Activated CD4-positive, alpha-beta T cell treated with anti-CD3 and anti-CD28 coated beads, Interleukin-2, amount 50 U/mL, for 4 hours (primary cell): ENCODE data around the gene ESRRA.
A peak's percentile ranks its signal among the peaks of the same experiment; 100 is the strongest.

Source experiments
- DNase-seq, 2 experiments: peaks; one replicate each; pipeline ENCODE4 v3.0.0-alpha.2; 2020

ESRRA gene

DNA sequence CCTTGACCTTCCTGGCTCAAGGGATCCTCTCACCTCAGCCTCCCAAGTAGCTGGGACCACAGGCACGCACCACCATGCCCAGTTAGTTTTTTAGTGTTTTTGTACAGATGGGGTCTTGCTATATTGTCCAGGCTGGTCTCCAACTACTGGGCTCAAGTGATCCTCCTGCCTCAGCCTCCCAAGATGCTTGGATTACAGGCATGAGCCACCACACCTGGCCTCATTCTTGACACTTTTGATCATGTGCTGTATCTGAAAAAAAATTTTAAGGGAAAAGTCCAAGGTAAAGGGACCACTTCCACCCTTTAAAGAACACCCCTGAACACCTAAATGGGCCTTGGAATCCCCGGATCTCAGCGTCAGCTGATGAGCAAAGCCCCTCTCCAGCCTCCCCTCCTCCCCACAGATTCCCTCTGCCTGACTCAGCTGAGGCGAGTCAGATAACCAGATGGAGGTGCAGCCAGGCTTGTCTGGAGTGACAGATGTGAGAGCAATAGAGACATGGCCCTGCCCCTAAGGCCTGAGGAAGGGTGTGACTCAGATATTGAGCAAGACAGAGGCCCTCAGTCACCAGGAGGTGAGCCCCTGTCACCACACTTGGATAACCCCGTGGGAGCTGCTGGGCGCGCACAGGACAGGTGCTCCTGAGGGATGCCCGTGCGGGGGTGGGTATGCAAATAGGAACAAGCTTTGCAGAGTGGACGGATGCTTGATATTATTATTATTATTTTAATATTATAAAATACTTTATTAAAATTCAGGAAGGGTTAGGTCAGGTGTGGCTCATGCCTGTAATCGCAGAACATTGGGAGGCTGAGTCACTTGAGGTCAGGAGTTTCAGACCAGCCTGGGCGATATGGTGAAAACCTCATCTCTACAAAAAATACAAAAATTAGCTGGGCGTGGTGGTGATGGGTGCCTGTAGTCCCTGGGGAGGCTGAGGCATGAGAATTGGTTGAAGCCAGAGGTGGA lies 29.7 kb downstream of the ESRRA start:
- no peak for DNase-seq

DNA sequence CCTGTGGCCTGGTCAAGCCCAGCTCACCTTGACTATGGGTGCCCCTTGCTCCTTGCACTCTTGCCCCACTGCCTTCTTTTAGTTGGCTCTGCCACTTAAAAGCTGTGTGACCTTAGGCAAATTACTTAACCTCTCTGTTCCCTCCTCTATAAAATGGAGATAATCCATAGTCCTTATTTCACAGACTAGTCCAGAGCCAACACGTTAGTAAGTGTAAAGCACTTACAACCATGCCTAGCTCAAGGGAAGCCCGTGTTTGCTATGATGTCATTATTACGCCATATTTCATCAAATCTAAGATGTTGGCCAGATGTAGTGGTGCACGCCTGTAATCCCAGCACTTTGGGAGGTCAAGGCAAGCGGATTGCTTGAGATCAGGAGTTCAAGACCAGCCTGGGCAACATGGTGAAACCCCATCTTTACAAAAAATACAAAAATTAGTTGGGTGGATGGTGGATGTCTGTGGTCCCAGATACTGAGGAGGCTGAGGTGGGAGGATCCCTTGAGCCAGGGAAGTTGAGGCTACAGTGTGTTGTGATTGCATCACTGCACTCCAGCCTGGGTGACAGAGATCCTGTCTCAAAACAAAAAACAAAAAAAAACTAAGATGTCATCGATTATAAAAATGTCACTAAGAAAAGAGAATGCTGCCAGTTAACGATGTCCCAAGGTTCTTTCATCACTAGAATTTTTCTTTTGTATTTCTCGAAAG lies 32.4 kb downstream of the ESRRA start:
- no peak for DNase-seq

DNA sequence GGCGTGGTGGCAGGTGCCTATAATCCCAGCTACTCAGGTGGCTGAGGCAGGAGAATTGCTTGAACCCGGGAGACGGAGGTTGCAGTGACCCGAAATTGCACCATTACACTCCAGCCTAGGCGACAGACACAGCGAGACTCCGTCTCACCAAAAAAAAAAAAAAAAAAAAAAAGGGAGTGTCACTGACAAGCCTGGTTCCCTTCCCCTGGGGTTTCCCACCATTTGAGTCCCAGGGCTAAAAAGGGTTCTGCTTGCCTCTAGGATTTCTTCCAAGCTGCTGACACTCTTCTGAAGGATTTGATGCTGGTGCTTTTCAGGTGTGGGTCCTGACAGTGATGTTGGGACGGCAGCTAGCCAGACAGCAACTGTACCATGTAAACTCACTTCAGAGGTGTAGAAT lies 33.4 kb downstream of the ESRRA start:
- no peak for DNase-seq

DNA sequence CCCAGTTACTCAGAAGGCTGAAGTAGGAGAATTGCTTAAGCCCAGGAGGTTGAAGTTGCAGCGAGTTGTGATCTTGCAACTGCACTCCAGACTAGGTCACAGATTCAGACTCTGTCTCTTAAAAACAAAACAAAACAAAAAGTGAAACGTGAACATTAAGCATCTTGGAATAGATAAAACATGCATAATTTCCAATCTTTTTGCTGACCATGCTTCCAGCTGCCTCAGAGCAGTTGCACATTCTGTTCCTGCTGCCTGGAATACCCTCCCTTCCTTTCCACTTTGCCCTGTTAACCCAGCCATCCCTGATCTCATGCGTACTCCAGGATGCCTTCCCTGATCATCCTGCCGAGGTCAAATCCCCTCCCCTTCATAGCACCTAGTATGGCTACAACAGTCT lies 34.0 kb downstream of the ESRRA start:
- no peak for DNase-seq

DNA sequence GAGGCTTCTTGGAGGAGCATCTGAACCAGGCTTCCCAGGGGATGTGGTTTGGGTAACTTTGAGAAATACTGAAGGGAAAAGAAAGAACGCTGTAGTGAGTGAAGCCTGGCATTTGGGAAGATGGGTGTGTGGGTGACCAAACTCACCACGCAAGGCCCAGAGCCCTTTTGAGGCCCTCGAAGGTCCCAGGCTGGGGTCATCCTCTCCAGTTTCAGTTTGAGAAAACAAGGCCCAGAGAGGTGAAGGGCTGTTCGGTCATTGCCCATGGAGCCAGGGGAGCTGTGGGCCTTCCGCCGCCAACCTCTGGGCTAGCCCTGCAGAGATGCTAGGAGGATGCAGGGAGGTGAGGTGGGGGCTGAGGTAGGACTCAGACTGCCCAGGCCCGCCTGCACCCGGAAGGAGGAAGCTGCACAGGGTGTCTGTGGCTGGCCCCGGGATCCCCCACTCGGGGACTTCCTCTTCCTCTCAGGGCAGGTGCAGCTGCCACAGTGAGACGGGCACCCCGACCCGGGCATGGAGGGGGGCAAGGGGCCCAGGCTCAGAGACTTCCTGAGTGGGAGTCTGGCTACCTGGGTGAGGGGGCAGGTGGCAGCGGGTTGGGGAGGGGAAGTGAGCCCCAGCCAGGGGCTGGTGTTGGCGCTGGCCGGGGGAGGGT lies 34.6 kb downstream of the ESRRA start, which contains the start of gene CCDC88B:
CCDC88B (plus strand) TSS at position 451 of the 655 bp plus-strand sequence; CDS start at position 514, 63 bp downstream.
- DNase-seq: peak; percentile 75 to 77

DNA sequence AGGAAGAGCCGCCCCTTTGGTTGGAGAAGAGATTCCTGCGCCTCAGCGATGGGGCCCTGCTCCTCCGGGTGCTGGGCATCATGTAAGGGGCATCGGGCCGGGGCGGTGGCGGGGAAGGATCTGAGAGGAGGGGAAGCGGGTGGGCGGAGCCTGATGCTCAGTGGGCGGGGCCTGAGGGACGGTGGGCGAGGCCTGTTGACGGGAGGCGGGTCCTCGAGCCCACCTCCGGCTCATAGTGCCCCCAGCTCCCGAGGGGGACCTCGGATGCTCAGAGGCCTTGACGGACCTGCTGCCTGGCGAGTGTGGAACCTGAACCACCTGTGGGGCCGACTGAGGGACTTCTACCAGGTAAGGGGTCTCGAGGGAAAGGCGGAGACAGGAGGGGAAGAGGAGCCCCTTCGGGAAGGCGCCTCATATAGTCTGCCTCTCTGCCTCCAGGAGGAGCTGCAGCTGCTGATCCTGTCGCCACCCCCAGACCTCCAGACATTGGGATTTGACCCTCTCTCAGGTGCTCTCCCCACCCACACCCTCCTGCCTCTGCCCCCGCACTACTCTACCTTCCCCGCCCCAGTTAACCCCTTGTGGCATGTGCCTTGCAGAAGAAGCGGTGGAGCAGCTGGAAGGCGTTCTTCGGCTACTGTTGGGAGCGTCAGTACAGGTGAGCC lies 35.5 kb downstream of the ESRRA start:
- DNase-seq: peak; percentile 68 to 69

DNA sequence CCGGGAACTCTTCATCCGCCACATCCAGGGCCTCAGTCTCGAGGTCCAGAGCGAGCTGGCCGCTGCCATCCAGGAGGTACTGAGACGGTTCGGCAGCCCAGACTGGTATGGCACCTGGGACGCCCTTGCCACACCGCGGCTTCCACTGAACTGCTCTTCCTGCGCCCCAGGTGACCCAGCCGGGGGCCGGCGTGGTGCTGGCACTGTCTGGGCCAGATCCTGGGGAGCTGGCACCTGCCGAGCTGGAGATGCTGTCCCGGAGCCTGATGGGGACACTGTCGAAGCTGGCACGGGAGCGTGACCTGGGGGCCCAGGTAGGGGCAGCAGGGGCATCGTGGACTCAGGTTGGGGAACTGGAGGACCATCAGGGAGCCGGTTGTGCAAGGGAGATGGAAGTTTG lies 36.1 kb downstream of the ESRRA start:
- no peak for DNase-seq

DNA sequence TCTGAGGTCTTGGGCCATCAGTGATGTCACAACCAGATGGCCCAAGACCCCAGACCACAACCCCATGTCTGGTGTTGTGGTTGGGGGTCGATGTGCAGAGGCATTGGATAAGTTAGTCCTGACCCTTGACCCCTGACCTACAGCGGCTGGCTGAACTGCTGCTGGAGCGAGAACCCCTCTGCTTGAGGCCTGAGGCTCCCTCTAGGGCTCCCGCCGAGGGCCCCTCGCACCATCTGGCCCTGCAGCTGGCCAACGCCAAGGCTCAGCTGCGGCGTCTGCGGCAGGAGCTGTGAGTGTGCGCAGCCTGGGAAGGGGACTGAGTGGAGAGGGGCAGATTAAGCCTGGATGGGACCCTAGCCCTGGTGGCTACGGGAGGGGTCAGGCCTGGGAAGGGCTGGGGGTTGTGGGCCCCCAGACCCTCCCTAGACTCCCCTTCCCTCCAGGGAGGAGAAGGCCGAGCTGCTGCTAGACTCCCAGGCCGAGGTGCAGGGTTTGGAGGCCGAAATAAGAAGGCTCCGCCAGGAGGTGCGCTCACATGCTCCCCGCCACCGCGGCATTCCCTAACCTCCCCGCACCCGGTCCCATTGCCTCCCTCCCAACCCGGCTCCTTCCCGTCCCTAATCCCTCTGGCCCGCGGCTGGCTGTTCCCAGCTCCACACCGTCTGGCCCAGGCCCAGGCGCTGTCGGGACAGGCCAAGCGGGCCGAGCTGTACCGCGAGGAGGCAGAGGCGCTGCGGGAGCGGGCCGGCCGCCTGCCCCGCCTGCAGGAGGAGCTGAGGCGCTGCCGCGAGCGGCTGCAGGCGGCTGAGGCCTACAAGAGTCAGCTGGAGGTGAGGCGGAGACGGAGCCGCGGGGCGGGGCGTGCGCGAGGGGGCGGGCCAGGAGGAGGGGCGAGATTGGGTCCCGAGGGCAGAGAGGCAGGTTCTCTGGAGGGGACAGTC lies 36.8 kb downstream of the ESRRA start:
- peak; percentile 88 to 91 for DNase-seq

DNA sequence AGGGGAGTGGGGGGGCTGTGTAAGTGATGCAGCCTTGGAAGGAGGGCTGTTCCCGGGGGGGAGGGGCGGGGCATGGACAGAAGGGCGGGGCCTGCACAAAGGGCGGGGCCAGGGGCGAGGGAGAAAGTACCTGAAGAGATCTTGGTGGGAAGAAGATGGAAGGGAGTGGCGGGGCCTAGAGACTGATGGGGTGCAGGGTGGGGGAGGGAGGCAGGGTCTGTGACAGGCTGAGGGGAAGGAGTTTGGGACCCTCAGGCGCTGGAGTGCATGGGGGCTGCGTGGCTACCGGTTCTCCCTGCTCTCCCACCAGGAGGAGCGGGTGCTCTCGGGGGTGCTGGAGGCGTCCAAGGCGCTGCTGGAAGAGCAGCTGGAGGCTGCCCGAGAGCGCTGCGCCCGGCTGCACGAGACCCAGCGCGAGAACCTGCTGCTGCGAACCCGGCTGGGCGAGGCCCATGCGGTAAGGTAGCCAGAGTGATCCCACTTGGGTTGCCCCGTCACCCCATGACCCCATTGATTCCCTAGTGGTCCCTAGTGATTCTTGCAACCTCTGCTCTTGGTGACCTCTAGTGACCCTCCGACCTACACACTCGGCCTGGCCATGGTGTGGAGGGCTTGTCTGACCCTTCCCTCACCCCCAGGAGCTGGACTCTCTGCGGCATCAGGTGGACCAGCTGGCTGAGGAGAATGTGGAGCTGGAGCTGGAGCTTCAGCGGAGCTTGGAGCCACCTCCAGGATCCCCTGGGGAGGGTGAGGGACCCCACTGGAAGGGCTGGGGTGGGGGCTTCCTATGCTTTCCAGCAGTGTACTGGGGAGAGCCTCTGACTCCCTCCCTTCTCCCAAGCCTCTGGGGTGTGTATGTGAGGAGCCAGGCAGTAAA lies 37.8 kb downstream of the ESRRA start:
- no peak for DNase-seq

DNA sequence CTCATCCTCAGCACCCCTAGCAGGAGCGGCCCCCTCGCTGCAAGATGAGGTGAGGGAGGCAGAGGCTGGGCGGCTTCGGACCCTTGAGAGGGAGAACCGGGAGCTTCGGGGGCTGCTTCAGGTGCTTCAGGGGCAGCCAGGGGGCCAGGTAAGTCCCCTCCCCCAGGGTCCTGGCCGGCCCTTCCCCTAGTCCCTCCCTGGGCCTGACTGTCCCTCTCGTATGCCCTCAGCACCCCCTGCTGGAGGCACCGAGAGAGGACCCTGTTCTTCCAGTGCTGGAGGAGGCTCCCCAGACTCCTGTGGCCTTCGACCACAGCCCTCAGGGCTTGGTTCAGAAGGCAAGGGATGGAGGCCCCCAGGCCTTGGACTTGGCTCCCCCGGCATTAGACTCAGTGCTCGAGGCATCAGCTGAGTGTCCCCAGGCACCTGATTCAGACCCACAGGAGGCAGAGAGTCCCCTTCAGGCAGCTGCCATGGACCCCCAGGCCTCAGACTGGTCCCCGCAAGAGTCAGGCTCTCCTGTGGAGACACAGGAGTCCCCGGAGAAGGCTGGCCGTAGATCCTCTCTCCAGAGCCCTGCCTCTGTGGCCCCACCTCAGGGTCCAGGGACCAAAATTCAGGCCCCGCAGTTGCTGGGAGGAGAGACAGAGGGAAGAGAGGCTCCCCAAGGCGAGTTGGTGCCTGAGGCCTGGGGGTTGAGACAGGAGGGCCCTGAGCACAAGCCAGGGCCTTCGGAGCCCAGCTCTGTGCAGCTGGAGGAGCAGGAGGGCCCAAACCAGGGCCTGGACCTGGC lies 38.6 kb downstream of the ESRRA start:
- DNase-seq: no peak

DNA sequence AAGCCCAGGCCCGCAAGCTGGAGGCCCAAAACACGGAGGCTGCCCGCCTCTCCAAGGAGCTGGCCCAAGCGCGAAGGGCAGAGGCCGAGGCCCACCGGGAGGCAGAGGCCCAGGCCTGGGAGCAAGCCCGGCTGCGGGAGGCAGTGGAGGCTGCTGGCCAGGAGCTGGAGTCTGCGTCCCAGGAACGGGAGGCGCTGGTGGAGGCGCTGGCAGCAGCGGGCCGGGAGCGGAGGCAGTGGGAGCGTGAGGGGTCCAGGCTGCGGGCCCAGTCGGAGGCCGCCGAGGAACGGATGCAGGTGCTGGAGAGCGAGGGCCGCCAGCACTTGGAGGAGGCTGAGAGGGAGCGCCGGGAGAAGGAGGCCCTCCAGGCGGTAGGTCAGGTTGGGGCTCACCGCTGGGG lies 39.5 kb downstream of the ESRRA start:
- DNase-seq: no peak

DNA sequence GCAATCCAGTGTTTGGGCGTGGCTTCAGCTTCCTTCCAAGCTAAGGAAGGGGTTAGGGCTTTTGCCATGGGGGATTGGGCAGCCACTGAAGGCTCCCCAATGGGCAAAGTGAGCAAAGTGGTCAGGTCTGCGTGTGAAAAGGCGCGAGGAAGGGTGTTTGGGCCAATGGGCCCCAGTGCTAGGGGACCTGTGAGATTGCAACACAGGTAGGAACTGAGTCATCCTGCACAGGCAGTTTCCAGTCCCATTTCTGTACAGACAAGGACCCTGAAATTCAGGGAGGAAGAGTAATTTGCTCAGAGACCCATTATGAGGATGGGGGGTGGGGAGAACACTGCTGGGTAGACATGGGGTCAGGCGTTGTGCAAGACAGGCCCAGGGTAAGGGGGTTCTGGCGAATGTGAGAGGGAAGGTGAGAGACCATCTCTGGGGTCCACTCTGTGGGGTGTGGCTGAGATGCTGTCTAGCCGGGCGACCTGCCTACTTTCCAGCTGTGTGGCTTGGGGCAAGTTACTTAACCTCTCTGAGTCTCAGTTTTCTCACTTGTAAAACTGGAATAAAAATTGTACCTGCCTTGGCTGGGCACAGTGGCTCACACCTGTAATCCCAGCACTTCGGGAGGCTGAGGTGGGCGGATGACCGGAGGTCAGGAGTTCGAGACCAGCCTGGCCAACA lies 42.0 kb downstream of the ESRRA start:
- DNase-seq: no peak

DNA sequence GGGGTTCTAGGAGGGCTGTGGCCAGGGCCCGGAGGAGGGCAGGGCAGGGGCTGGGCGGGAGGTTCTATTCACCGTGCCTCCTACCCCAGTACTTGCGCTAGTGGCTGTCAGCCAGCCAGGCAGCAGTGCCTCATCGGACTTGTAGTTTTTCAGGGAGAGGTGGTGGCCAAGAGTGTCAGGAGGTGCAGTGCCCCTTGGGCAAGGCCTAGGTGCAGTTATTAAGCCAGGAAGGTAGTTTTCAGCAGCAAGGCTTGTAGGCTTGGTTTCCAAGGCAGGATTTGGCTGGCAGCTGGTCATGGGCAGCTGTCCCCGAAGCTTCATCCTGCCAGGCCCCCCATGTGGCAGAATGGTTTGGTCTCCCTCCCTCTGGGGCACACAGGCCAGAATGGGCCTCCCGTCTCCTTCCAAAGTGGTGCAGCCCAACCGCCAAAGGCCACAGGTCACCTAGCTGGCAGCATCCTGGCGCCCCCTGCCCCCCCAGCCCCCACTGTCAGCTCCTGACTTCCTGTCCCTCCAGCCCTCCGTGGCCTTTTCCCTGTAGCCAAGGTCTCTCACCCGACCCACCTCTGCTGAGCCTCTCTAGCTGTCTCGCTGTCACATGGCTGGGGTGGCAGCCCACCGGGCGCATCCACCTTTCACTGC lies 43.2 kb downstream of the ESRRA start:
- DNase-seq: no peak

DNA sequence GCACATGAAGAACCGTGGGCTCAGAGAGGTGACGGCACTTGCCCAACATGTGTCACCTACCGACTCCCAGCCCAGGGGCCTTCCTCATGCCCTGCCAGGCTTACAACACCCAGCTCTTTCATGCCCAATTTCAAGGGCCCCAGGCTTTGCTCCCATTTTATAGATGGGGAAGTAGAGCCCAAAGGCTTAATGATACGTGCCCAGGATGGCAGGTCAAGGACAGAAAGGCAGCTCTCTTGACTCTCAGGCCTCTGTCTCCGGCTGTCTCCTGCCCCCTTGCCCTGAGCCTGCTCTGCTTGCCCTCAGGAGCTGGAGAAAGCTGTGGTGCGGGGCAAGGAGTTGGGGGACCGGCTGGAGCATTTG lies 43.7 kb downstream of the ESRRA start:
- DNase-seq: no peak

DNA sequence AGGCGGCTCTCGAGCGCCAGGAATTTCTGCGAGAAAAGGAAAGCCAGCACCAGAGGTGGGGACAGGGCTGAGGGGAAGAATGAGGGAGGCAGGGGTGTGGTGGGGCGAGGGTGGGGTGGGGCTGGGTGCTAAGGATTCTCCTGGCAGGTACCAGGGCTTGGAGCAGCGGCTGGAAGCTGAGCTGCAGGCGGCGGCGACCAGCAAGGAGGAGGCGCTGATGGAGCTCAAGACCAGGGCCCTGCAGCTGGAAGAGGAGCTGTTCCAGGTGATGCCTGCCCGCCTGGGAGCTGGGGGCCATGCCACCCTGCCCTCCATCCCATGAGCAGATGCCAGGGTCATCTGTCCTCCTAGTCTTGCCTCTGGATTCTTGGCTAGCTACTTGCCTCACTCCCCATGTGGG lies 44.1 kb downstream of the ESRRA start:
- DNase-seq: no peak

DNA sequence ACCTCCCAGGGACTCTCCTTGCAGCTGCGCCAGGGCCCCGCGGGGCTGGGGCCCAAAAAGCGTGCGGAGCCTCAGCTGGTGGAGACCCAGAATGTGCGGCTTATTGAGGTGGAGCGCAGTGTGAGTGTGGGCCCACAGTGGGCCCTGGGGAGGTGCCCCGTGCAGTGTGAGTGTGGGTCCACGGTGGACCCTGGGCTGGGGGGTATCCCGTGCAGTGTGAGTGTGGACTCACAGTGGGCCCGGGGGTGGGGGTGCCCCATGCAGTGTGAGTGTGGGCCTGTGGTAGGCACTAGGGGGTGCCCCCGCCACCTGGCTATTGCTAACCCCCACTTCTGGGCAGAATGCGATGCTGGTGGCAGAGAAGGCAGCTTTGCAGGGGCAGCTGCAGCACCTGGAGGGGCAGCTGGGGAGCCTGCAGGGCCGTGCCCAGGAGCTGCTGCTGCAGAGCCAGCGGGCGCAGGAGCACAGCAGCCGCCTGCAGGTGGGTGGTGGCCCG lies 45.9 kb downstream of the ESRRA start:
- no peak for DNase-seq

DNA sequence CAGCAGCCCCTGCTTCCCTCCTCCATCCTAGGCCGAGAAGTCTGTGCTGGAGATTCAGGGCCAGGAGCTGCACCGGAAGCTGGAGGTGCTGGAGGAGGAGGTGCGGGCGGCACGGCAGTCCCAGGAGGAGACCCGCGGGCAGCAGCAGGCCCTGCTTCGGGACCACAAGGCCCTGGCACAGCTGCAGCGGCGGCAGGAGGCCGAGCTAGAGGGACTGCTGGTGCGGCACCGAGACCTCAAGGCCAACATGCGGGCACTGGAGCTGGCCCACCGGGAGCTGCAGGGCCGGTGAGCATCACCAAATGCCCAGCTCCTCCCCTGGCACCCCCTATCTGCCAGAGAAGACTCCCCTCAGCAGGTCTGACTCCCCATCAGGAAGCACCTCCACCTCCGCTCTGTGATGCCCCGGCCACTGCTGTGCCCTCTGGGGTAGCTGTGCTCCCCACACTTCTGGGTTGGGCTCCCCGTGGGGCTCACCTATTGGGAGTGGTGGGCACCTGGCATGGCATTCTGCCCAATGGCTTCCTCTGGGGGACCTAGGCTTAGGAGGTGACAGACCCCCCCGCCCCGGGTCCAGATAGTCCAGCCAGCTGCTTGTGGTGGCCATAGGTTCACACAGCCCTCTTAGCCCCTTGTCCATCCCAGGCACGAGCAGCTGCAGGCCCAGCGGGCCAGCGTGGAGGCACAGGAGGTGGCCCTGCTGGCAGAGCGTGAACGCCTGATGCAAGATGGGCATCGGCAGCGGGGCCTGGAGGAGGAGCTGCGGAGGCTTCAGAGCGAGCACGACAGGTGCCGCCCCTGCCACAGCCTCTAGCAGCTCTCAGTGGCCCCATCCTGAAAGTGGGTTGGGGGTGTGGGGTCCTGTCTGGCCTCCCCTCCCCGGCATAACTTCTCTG lies 47.0 kb downstream of the ESRRA start:
- DNase-seq: no peak
